Fibroblast of skin of abdomen (primary cell): ENCODE results near the gene TNFRSF21.
A peak's percentile ranks its signal among the peaks of the same experiment; 100 is the strongest.
"Not testable (repeated sequence)": the region's sequence is repeated elsewhere in the genome, so short reads cannot be mapped to it uniquely, and the experiment has no call there.

Experiments
- DNase-seq: peaks from one replicate; pipeline ENCODE4 v3.0.0-alpha.2; 2013

Gene TNFRSF21

DNA sequence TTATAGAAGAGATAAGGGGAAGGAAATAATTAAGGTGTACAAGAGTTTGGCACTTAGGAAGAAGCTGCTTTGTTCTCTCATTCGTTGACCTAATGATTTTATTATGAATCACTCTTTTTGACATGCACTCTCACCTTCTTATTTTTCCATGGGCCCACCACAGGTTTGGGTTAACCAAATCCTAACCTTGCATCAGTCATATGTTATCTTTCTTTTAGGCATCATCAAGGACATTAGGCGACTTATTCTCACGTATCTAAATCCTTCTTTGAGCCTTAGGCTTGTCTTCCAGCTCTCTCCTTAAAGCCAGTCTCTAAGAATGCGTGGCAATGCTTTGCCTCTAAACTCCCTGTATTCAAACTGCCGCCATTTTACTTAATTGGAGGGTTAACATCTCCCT is 58.3 kb downstream of the TNFRSF21 start:
- DNase-seq = no peak

- no peak for DNase-seq
These were observed 59.4 kb downstream of the TNFRSF21 start for GRCh38 chr6:47250302-47250701.

DNA sequence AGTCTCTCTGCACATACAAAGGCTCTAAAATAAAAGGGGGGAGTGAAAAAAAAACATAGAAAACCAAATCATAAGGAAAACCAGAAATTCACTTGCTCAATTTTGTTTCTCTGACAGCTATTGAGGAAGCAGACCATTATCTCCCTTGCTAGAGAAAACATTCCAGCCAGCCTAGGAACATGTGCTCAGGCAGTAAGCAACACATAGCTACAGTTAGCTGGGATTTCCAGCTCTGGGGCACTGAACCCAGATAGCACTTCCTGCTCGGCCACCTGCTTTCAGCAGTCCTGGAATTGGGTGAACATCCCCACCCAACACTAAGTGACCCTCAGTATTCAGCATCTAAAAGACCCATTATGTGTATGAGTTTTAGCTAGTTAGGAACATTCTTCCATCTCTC is 61.3 kb downstream of the TNFRSF21 start:
- no peak for DNase-seq

GRCh38 chr6:47247227-47247797 is 62.4 kb downstream of the TNFRSF21 start:
- DNase-seq = no peak

DNA sequence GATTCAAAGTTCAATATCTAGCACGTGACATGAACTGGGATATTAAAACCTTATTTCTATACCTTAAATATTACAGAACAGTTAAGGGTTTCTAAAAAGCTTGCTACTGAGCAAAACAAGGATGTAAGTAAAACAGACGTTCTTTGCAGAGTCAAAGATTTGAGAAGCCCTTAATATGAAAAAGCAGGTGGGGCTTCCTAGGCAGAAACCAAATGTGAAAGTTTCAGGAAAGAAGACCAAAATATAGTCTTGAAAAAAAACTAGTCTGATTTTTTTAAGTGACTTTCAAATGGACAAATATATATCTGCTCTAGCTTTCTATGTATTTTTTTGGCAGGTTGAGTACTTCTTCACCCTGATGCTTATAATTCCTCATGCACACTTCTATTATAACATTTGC is 63.2 kb downstream of the TNFRSF21 start:
- no peak for DNase-seq

DNA sequence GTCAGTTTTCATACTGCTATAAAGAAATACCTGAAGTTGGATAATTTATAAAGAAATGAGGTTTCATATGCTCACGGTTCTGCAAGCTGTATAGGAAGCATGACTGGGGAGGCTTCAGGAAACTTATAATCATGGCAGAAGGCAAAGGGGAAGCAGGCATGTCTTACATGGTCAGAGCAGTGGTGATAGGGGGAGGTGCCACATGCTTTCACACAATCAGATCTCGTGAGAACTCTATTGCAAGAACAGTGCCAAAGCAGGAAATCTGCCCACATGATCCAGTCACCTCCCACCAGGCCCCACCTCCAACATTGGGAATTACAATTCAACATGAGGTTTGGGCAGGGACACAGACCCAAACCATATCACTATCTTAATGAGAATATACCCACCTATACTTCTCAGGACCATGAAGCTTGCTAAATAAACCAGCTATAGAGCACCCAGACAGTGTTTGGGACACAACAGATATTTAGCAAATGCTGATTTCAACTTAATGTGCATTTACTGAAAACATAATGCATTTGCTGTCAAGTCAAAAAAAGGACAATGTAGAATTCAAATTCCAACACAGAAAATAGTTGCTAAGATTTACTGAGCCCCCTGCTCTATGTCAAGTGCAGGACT is 63.8 kb downstream of the TNFRSF21 start:
- DNase-seq = no peak

DNA sequence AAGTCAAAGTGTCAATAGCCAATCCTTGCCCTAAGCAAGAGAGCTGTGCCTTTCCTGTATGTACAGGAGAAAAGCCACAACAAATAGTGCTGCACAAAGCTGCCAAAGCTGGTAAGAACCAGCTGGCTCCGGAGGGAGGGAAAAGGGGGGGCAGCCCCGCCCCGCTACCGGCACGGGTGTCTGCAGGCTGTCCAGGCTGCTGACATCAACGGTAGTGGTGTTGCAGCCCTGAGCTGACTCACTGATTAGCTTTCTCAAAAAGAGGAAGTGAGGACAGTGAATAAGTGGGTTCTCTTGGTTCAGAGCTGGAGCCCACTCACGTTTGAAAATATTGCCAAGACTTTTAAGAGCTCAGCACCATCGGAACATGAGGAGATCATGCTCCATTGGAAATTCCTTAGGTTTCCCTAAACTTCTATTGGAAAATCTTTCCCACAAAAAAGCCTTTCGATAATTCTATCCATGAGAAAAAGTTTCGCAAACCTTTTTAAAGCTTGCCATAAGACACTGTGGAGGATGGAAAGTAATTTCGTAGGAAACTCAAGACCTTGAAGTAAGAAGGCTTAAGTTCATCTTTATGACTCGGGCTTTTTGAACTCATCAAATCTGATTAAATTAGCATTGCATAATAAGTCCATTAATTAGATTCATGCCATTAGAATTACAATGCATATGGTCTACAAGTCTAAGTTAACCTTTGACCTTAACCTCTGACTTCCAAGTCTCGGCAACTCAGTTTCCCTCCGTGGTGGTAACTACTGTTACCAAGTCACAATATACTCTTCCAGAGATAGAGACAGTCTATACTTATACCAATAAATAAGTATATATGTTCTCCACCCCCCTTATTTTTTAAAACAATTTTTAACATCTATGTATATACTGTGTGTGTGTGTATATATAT is 67.0 kb downstream of the TNFRSF21 start:
- peak; percentile 84 for DNase-seq

DNA sequence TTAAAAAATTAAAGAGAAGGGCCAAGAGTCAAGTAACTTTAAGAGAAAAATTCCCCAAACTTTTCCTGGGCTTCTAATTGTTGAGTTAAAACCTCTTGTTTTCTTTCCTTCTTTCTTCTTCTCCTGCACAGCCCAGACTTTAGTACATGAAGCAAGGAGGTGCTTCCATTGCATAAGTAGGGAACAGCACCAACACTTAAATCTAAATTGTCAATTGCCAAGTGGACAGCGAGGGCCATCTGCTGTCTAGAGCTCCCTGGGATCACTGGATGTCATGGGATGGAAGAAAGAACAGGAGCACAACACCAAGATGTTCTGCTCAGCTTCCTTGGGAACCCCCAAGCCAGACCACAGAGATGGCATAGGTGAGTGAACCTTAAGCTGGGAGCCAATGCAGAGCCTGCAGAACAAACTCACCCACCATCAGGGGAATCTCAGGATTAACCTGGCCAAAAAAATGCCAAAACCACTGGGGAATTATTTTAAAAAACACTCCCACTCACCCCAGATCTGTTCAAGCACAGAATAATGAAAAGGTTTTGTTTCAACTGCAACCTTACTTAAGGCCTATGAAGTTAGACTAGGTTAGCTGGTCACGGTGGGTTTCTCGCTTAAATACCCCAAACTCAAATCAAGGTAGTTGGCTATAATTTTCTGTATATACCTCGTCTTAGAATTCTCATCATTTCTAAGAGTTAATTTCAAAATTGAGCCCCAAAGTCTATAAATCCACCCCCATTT is 67.8 kb downstream of the TNFRSF21 start:
- peak; percentile 16 for DNase-seq

GRCh38 chr6:47240277-47240890 is 69.3 kb downstream of the TNFRSF21 start:
- DNase-seq = no peak

DNA sequence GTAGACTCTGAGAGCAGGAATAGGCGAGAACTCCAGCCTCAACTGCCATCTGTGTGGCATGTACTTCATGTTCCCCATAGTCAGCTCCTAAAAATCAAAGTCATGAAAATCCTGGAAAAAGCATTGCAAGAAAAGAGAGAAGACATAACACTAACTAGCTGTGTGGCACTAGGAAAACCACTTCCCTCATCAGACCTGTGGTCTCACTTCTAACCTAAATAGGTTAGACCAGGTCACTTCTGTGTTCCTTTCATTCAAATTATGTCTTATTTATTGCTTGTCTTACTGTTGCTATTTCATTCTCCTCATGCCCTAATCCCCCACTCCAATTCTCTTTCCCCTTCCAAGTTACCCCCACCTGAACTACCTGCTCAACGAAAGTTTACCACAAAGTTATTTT is 70.2 kb downstream of the TNFRSF21 start:
- DNase-seq = no peak

DNA sequence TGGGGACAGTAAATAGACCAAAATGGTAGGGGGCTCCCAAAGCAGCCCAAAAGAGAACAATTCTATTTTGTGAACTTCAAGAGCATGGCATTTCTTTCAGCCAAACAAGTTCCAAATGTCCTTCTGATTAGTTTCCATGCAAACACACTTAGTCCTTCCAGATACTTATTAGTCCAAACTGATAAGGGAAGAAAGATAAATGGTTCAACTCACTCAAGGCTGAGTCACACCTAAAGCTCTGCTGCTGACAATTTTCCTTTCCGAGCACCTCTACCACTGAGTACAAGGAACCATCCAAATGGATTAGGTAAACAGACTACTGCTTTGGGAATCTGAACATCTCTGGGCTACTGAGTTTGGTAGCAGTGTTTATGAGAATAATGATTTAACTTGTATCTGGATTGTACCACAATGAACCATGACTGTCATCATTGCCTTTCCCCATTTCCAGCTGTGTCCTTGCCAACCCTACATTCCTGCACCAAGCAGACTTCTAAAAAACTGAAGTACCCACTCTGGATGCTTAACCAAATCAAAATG is 71.2 kb downstream of the TNFRSF21 start:
- no peak for DNase-seq

DNA sequence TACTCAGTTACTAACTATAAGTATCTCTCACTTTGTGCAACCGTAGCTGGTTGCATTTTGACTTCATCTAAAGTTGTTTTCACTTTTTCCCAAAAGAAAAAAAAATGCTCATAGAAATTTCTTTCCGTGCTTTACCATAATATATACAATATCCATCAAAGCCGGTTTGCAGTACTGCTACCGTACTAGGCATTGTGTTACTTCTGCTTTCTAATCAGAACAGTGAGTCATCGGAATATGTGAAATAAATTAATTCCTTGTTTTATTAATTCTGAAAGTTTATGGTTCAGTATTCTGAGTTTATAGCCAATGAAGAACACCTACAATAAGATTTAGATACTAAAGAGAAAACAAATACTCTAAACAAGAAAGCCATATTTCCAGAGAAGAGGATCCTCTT is 72.5 kb downstream of the TNFRSF21 start:
- DNase-seq = no peak

DNA sequence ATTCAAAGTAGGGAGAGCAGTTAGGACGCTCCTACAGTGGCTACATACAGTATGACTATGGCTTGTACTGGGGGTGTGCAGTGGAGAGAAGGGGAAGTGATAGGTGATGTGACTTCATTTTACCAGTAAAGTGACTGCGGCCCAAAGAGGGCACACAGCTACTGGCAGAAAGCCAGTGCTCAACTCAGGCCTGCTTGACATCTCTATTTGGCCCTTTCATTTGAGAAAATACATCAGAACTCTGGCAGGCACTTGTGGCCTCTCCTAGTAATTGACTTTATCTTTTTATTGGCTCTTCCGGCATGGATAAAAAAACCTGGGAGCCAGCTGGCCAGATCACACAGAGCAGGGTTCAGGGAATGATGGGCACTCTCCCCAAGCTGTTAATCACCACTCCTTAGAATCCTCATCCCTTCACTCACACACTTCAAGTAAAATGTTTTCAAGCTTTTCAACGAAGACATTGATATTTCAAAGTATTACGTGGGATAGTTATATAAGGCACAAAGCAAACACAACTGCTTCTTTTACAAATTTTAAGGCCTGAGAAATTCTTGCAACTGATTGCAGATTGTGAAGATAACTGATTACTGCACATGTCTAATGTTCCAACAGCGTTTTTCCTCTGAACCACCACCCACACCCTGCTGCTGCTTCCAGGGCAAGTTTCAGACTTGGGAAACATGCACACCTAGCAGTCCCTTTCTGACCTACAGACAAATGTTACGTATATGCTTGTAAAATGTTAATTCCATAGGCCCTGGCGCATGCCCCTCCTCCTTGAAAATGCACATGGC is 73.5 kb downstream of the TNFRSF21 start:
- no peak for DNase-seq

GRCh38 chr6:47235421-47235820 is 74.3 kb downstream of the TNFRSF21 start:
- DNase-seq = no peak

- DNase-seq = no peak
These were observed 75.3 kb downstream of the TNFRSF21 start for GRCh38 chr6:47234266-47234933.

- DNase-seq = no peak
These were observed 78.6 kb downstream of the TNFRSF21 start for GRCh38 chr6:47231151-47231550.

DNA sequence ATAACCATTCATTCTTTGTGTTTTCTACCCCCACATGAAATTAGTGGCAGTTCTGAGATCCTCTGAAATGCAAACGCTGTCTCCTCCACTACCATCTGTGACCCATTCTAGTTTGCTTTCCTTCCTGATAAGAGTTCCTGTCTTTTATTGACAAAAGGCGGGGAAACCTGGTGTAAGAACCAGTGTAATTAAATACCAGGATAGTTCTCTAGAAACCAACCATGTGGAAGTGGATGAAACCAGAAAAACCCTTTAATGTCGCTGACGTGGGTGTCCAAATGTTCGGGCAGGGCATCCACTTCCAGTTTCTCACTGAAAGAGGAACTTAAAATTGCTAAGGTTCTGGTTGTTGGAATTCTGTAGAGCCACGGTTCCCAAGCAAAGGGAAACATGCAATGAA is 79.1 kb downstream of the TNFRSF21 start:
- DNase-seq = no peak

DNA sequence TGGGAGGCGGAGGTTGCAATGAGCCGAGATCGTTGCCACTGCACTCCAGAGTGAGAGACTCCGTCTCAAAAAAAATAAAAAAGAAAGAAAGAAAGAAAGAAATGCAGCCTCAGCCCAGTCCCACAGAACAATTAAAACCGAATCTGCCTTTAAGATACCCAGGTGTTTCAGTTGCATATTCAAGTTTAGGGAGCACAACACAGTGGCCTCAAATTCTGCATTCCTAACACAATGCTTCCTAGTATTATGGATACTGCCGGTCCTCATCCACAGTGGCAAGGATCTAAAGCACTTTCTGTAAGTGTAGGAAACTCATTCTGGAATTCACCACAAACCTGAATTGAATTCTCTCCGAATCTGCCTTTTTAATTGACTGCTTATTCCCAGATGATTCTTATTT is 80.5 kb downstream of the TNFRSF21 start:
- DNase-seq = no peak

DNA sequence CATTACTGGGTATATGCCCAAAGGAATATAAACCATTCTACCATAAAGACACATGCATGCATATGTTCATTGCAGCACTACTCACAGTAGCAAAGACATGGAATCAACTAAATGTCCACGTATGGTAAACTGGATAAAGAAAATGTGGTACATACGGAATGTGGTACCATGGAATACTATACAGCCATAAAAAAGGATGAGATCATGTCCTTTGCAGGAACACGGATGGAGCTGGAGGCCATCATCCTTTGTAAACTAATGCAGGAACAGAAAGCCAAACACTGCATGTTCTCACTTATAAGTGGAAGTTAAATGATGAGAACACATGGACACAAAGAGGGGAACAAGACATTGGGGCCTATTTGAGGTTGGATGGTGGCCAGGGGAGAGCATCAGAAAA is 81.6 kb downstream of the TNFRSF21 start:
- DNase-seq = not testable (repeated sequence)

DNA sequence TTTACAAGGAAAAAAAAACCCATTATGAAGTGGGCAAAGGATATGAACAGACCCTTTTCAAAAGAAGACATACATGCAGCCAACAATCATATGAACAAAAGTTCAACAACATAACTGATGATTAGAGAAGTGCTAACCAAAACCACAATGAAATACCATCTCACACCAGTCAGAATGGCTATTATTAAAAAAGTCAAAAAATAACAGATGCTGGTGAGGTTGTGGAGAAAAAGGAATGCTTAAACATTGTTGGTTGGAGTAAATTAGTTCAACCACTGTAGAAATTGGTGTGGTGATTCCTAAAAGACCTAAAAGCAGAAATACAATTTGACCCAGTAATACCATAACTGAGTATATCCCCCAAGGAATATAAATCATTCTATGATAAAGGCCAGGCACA is 86.5 kb downstream of the TNFRSF21 start:
- DNase-seq = peak; percentile 16

DNA sequence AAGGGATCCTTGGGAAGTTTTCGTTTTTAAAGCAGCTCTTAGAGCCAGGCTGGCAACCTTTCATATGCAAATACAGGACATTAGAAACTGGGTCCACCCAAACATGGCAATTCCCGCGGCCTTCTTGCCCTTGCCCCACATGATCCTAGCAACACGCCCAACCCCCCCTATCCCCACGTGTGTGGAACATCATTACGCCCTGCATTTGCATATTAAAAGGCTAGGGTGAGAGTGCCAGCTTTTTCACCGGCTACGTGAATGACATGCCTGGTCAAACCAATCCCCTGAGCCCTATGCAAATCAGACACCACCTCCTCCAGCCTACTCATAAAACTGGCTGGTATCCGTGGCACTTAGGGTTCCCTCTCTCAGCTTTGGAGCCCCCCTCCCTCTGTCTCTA is 88.1 kb downstream of the TNFRSF21 start:
- no peak for DNase-seq
